ENCODE data around the gene KCNE5.
"Not testable (repeated sequence)": the region's sequence is repeated elsewhere in the genome, so short reads cannot be mapped to it uniquely, and the experiment has no call there.

The KCNE5 gene

DNA sequence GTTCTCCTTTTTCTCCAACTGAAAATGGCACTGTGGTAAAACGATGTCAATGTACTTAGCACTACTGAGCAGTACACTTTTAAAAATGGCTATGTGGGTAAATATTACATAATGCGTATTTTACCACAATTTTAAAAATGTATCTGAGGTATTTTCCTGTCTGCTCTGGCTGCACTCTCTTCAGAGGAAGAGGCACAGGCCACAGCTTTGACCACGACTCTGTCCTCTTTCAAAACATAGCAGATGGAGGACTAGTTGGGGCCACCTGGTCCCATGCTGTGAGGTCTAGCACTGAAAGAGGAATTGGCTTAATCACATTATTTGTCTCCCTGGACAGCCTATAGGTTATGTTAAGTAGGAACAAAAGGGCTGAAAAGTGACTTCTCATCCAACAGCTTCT lies 5.2 kb downstream of the KCNE5 start:
- in situ Hi-C loops (cut with MboI; ENCODE audit: low sequenced_read_pairs): no loop called here

DNA sequence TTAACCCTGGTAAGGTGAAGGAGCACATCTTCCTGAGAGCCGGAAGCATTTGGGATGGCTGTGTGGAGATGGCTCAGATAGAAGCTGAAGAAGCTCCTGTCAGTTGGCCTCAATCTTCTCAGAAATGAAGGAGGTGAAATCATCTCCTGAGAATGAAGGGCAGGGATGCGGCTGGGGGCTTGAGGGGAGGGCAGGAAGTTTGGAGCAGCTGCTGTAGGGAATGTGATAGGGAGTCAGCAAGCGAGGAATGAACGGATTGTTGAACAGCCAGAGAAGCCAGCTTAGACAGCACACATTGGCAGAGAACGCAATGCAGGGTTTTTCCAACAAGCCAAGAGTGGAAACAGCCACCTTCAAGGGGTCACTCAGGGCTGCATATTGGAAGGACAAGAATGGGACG lies 10.0 kb downstream of the KCNE5 start:
- in situ Hi-C loops (cut with MboI; ENCODE audit: low sequenced_read_pairs): no loop called here

DNA sequence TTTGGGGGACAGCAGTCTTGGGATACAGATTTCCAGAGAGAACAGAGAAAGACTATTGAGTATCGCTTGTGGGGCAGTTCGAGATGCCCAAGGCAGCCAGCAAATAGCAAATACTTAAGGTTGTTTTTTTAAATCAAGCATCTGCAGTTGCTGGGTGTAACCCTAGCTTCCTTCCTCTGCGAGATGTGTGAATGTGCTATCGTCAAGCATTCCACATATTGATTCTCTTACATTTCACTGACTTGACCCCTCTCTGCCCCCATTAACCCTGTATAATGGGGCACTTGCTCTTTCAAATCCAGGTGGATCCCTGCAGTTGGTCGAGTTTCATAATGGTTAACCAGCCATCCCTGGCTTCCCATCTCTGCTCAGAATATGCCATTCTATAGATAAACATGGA lies 23.5 kb downstream of the KCNE5 start:
- in situ Hi-C loops (cut with MboI; ENCODE audit: low sequenced_read_pairs): no loop called here

DNA sequence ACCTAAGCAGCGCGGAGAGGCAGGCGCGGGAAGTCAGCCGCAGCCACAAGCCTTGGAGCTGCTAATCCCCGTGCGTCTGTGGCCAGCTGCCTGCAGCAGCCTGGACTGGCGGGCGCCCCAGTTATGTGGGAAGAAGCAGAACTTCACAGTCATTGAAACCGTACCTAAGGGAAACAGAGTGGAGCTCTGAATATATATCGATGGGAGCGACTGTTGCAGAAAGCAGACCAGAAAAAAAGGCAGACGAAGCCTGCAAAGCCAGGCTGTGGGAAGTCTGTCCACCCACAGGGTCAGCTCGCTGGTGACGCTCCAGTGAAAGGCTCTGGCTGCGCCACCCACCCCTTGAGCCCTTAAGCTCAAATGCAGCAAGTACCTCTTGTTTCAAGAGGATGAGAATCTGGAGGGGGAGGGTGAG lies 24.7 kb downstream of the KCNE5 start:
- in situ Hi-C loops (cut with MboI; ENCODE audit: low sequenced_read_pairs): no loop called here

DNA sequence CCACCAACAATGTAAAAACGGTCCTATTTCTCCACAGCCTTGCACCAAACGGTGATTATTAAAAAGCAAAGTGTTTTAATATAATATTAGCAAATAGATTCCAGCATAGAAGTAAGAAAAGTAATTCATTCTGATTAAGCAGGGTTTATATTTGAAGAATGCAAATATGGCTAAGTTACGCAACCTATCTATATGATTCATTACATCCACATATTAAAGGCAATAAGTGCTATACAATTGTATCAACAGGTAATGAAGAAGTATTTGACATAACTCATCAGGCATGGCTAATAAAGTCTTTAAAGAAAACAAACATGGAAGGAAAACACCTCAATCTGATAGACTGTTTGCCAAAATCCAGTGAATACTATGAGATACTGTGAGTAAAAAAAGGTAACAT lies 29.0 kb downstream of the KCNE5 start:
- in situ Hi-C loops (cut with MboI; ENCODE audit: low sequenced_read_pairs): no loop called here

DNA sequence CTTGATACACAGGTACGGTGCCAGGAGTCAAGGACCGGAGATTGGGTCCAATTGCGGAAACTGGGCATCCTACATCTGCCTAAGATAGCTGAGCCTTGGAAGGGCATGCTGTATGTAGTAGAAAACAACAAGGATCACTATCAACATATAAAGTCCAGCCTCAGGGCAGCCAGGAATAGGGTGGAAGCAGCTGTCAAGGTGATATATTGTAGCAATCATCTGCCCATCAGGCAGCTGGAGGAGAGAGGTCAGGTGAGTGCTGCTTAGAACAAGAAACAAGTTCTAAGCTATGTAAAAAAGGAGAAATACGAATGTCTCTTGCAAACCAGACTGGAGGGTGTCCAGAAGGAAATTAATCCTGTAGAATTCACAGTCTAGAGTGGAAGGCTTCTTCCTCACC lies 34.8 kb downstream of the KCNE5 start:
- in situ Hi-C loops (cut with MboI; ENCODE audit: low sequenced_read_pairs): no loop called here

DNA sequence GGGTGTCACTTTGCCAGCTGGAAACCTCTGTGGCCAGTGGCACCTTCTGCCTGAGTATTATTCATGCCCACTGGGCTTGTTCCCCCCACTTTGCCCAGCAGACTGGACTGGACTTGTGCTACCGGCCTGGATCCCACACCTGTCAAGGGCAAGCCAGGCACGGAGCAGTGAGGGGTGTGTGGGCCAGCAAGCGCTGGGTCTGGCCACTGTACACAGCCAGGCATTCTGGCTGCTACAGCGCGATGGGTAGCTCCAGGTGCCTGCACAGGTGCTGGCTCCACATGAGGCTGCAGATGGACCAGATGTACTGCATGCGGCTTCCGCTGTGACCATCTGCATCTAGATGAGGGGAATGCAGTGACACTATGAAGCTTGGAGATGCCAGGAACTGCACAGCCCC lies 39.5 kb downstream of the KCNE5 start:
- in situ Hi-C loops (cut with MboI; ENCODE audit: low sequenced_read_pairs): no loop called here

DNA sequence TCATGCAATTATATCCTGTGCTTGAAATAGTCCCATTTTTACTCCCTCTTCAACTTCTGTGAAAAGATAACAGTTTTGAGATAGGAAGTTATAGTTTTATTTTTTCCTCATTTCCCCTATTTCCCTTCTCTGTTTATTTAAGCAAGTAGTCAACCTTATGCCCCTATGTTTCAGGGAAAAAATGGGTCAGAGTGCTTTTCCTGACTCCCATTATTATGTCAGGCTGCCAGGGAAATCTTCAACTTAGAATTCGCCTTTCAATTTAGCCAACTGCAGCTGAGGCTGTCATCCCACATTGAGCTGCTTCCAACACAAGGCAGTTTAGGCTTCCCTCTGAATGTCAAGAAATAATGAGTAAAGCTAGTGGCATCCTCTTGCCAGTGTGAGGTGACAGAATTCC lies 46.1 kb downstream of the KCNE5 start:
- in situ Hi-C loops (cut with MboI; ENCODE audit: low sequenced_read_pairs): no loop called here

DNA sequence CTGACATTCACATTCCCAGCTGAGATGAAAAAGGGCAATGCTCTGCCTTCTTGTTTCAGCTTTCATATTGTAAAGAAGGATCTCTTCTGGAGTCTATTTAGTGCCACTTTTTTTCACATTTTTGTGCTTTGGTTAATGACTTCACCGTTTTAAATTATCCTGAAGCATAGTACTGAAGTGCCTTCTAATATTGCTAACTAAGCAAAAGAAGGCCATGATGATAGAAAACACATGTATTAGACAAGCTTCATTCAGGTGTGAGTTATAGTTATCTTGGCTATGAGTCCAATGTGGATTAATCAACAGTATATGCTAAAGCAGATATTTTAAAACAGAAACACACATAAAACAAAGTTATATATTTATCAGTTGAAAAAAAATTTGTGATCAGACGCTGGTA lies 47.9 kb downstream of the KCNE5 start:
- in situ Hi-C loops (cut with MboI; ENCODE audit: low sequenced_read_pairs): no loop called here

DNA sequence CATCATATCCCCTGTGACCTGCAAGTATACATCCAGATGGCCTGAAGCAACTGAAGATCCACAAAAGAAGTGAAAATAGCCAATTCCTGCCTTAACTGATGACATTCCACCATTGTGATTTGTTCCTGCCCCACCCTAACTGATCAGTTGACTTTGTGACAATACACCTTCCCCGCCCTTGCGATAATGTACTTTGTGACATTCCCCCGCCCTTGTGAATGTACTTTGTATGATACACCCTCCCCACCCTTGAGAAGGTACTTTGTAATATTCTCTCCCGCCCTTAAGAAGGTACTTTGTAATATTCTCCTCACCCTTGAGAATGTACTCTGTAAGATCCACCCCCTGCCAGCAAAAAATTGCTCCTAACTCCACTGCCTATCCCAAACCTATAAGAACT lies 48.9 kb downstream of the KCNE5 start:
- in situ Hi-C loops (cut with MboI; ENCODE audit: low sequenced_read_pairs): not testable (repeated sequence)
